Spleen (tissue), 11 donors: Measurements from ENCODE around the gene PRODH2. TPM values are rescaled to one million over a fixed set of nuclear protein-coding genes. Genes with fewer than 3 reads are reported as not detected.

Source experiments
- DNase-seq: peaks from one replicate; pipeline ENCODE4 v3.0.0-alpha.2; 2020
- H3K27ac ChIP-seq, 8 donors: fragments of 200-600 bp; sonication (generic) in 7 of 8; 1 replicate in 4 of 8; 2 replicates in 4 of 8; pipeline versions ENCODE4 v1.5.0 to v1.8.0; 2016 to 2021; ENCODE audit warnings: inconsistent platforms in 4 of 8, mild to moderate bottlenecking in 4 of 8, moderate library complexity in 1 of 8
- H3K27me3 ChIP-seq, 7 donors: fragments of 200-600 bp; sonication (generic) in 6 of 7; replicated peaks in 1 of 7; 1 replicate in 4 of 7; 2 replicates in 3 of 7; pipeline versions ENCODE4 v1.5.0 to v1.8.0; 2016 to 2021; ENCODE audit warnings: inconsistent platforms in 3 of 7, mild to moderate bottlenecking in 1 of 7
- H3K36me3 ChIP-seq, 6 donors: fragments of 200-600 bp; sonication (generic) in 5 of 6; 1 replicate in 4 of 6; 2 replicates in 2 of 6; pipeline versions ENCODE4 v1.5.0 to v1.8.0; 2016 to 2021; ENCODE audit warnings: inconsistent platforms in 2 of 6
- H3K4me1 ChIP-seq, 6 donors: fragments of 200-600 bp; sonication (generic) in 5 of 6; 1 replicate in 3 of 6; 2 replicates in 3 of 6; pipeline versions ENCODE4 v1.5.0 to v1.8.0; 2016 to 2021; ENCODE audit warnings: inconsistent platforms in 3 of 6
- H3K4me3 ChIP-seq, 8 donors: fragments of 200-600 bp; sonication (generic) in 7 of 8; 1 replicate in 4 of 8; 2 replicates in 4 of 8; pipeline versions ENCODE4 v1.5.0 to v1.8.0; 2016 to 2021; ENCODE audit warnings: inconsistent platforms in 4 of 8, mild to moderate bottlenecking in 4 of 8, moderate library complexity in 2 of 8
- H3K9me3 ChIP-seq, 8 donors: fragments of 200-600 bp; sonication (generic) in 7 of 8; 1 replicate in 4 of 8; 2 replicates in 4 of 8; pipeline versions ENCODE4 v1.5.0 to v1.8.0; 2016 to 2021; ENCODE audit warnings: inconsistent platforms in 4 of 8
- CTCF ChIP-seq, 11 experiments: fragments of 200-600 bp in 7 of 11; fragments of 450-650 bp in 4 of 11; sonication (generic) in 4 of 11; IDR thresholded peaks in 8 of 11; conservative IDR thresholded peaks in 3 of 11; 1 replicate in 7 of 11; 2 replicates in 4 of 11; pipeline versions ENCODE4 v1.4.0 to v1.8.0; 2016 to 2021; ENCODE audit warnings: antibody characterized with exemption in 11 of 11, inconsistent platforms in 4 of 11, mild to moderate bottlenecking in 1 of 11
- POLR2A ChIP-seq, 3 donors: fragments of 450-650 bp; IDR thresholded peaks; one replicate each; pipeline ENCODE4 v1.5.1; 2017; ENCODE audit warnings: antibody characterized with exemption in 3 of 3, mild to moderate bottlenecking in 1 of 3
- POLR2AphosphoS5 ChIP-seq, 3 donors: sonication (generic); formaldehyde crosslinking; IDR thresholded peaks; one replicate each; pipeline ENCODE4 v1.5.1; 2017; ENCODE audit warnings: antibody characterized with exemption in 3 of 3
- WGBS, 5 donors: extraction: QIAGEN DNeasy Blood & Tissue Kit in 3 of 5; methylation state at CpG; one replicate each; pipeline versions ENCODE4 v1.1.5 to v1.1.7; 2013 to 2018; 5-methylcytosine and 5-hydroxymethylcytosine counted together
- intact Hi-C: fragments of 100-400 bp; cut with DNase I; formaldehyde crosslinking; loops from one replicate; pipeline ENCODE4 v1.15.0; 2023; ENCODE audit warnings: low total_unique reads
- polyA plus RNA-seq, 3 donors: library from polyadenylated mRNA; stranded (reverse); fragments of 200-250 nt; gene quantifications; one replicate each; pipeline ENCODE4 v1.2.1, GENCODE V29; 2013
- total RNA-seq, 7 donors: library from RNA; depleted of rRNA in 3 of 7; stranded (reverse); fragments of >200 nt in 3 of 7; fragmentation: NEBNext Ultra II Directional in 4 of 7; extraction: Animal tissue kit (Norgen Biotek cat#: 25700) in 4 of 7; gene quantifications; one replicate each; pipeline versions ENCODE4 v1.1.0 to v1.2.1, GENCODE V29; 2016 to 2021
- donor health status: healthy with polysubstance abuse.
- donor health status: DM: no; HTN: no; CAD: no; lungs with moderate emphysema.
- donor health status: DM: no; HTN: no; CAD: no.
- donor health status: Bipolar disorder and iron deficiency.
- donor health status: healthy.
- donor health status: DM: no; HTN: no; CAD: no.
- donor health status: DM: yes; HTN: yes; CAD: no.

PRODH2 gene
- total and polyA plus RNA-seq, 10 donors = 0.06 TPM; not detected in 9

GRCh38 chr19:35775298-35776101 lies 37.1 kb downstream of the PRODH2 start, which contains the start of gene ARHGAP33:
Gene ARHGAP33, plus strand, starts transcription at chr19:35775564. Its CDS starts 95 bp downstream, at chr19:35775659.
- peak within 1 kb of the TSS in 5 of 8 donors; percentile 51 to 85 (median 77) for H3K27ac ChIP-seq
- peaks cover 4 to 22% (median 18%) of the 10 kb centered on the region in 6 donors for H3K4me1 ChIP-seq
- peak; percentile 99 for DNase-seq
- no peaks in the 10 kb centered on the region for H3K9me3 ChIP-seq
- no peaks in the 10 kb centered on the region for H3K27me3 ChIP-seq
- TF ChIP-seq POLR2AphosphoS5 (IDR thresholded peaks at IDR 0.05) = peak; percentile 8 to 66 (median 50)
- no peak for TF ChIP-seq POLR2A (IDR thresholded peaks at IDR 0.05)
- peak in 5 of 11 experiments; percentile 7 to 39 (median 13) for TF ChIP-seq CTCF (IDR thresholded peaks at IDR 0.05 in 8 of 11, conservative IDR thresholded peaks at IDR 0.05 in 3 of 11)
- 0 to 1% (median 1%) methylated on average over 54 to 82 of the region's 82 CpGs for WGBS, 5 donors
- peak within 1 kb of the TSS; percentile 89 to 100 (median 98) for H3K4me3 ChIP-seq
- peaks cover 0 to 28% (median 7%) of the 10 kb centered on the region in 6 donors for H3K36me3 ChIP-seq
- intact Hi-C loops = no loop called here

- H3K27me3 ChIP-seq = no peaks in the 10 kb centered on the region
- WGBS, 5 donors = 11 to 40% (median 28%) methylated on average over 9 of the region's 9 CpGs
- peaks cover 4 to 22% (median 18%) of the 10 kb centered on the region in 6 donors for H3K4me1 ChIP-seq
- H3K27ac ChIP-seq = peak overlapping the region in 2 of 8 donors; percentile 78 to 85
- H3K4me3 ChIP-seq = peak overlapping the region; percentile 89 to 100 (median 98)
- intact Hi-C loops = no loop called here
- H3K9me3 ChIP-seq = no peaks in the 10 kb centered on the region
- no peak for DNase-seq
- TF ChIP-seq CTCF (IDR thresholded peaks at IDR 0.05 in 8 of 11, conservative IDR thresholded peaks at IDR 0.05 in 3 of 11) (no peak), POLR2A (IDR thresholded peaks at IDR 0.05) (no peak), POLR2AphosphoS5 (IDR thresholded peaks at IDR 0.05) (no peak)
- H3K36me3 ChIP-seq = peaks cover 0 to 23% (median 2%) of the 10 kb centered on the region in 6 donors
Measured at GRCh38 chr19:35775046-35775297, 37.7 kb downstream of the PRODH2 start.

GRCh38 chr19:35774274-35775045 lies 38.2 kb downstream of the PRODH2 start:
- Histone ChIP-seq H3K9me3 (no peaks in the 10 kb centered on the region), H3K4me3 (peak overlapping the region in 7 of 8 donors; percentile 89 to 100 (median 98)), H3K36me3 (peaks cover 0 to 19% (median 0%) of the 10 kb centered on the region in 6 donors), H3K27ac (peak overlapping the region in 2 of 8 donors; percentile 78 to 85), H3K4me1 (peaks cover 4 to 22% (median 18%) of the 10 kb centered on the region in 6 donors), H3K27me3 (no peaks in the 10 kb centered on the region)
- intact Hi-C loops = no loop called here
- DNase-seq = no peak
- TF ChIP-seq POLR2A (IDR thresholded peaks at IDR 0.05) = no peak
- no peak for TF ChIP-seq POLR2AphosphoS5 (IDR thresholded peaks at IDR 0.05)
- TF ChIP-seq CTCF (IDR thresholded peaks at IDR 0.05 in 8 of 11, conservative IDR thresholded peaks at IDR 0.05 in 3 of 11) = no peak
- 42 to 61% (median 52%) methylated on average over 16 of the region's 16 CpGs for WGBS, 5 donors
